HCT116 (cell line): Measurements from ENCODE around the gene FGD5.

Source experiments
- CEBPB ChIP-seq: IDR thresholded peaks from 2 replicates; pipeline ENCODE4 v1.6.1; 2012; ENCODE audit warnings: low read depth
- EZH2 ChIP-seq: fragments of 200-600 bp; sonication (generic); IDR thresholded peaks from 2 replicates; pipeline ENCODE4 v1.6.1; 2017; ENCODE audit warnings: antibody characterized with exemption, mixed run types
- EZH2phosphoT487 ChIP-seq: fragments of 200-600 bp; IDR thresholded peaks from 2 replicates; pipeline ENCODE4 v1.6.1; 2018; ENCODE audit warnings: antibody characterized with exemption, borderline replicate concordance
- POLR2A ChIP-seq: IDR thresholded peaks from 2 replicates; pipeline ENCODE4 v1.7.0; 2011; ENCODE audit warnings: borderline replicate concordance; ENCODE audit not compliant: insufficient read depth, insufficient read length; ENCODE audit errors: extremely low read depth
- POLR2AphosphoS5 ChIP-seq: IDR thresholded peaks from 2 replicates; pipeline ENCODE4 v1.6.1; 2011; ENCODE audit warnings: mild to moderate bottlenecking, low read depth, low read length, moderate library complexity
- RAD21 ChIP-seq: IDR thresholded peaks from 2 replicates; pipeline ENCODE4 v1.6.1; 2012; ENCODE audit warnings: low read depth, mild to moderate bottlenecking
- YY1 ChIP-seq: IDR thresholded peaks from 2 replicates; pipeline ENCODE4 v1.6.1; 2011; ENCODE audit warnings: low read length, low read depth, moderate library complexity, mild to moderate bottlenecking; ENCODE audit not compliant: insufficient replicate concordance; ENCODE audit errors: extremely low read depth
- TF ChIP-seq, protein P1 (sequence below), 3 experiments: fragments of 200-600 bp in 1 of 3; sonication (generic) in 1 of 3; IDR thresholded peaks in 2 of 3; conservative IDR thresholded peaks in 1 of 3; 2 replicates each; pipeline ENCODE4 v1.5.1; 2012 to 2017; ENCODE audit warnings: low read depth in 2 of 3, low read length in 2 of 3, antibody characterized with exemption in 1 of 3, borderline replicate concordance in 1 of 3, control low read depth in 1 of 3, mild to moderate bottlenecking in 1 of 3, mixed read lengths in 1 of 3, mixed run types in 1 of 3, moderate library complexity in 1 of 3; ENCODE audit not compliant: insufficient read depth in 1 of 3
- TF ChIP-seq, protein P2 (sequence below): IDR thresholded peaks from 2 replicates; pipeline ENCODE4 v1.6.1; 2012
- TF ChIP-seq, protein P3 (sequence below): IDR thresholded peaks from 2 replicates; pipeline ENCODE4 v1.6.1; 2012; ENCODE audit warnings: low read depth
- TF ChIP-seq, protein P4 (sequence below): IDR thresholded peaks from 2 replicates; pipeline ENCODE4 v1.6.1; 2012
- TF ChIP-seq, protein P5 (sequence below): IDR thresholded peaks from 2 replicates; pipeline ENCODE4 v1.6.1; 2011; ENCODE audit warnings: mild to moderate bottlenecking, low read length, moderate library complexity; ENCODE audit not compliant: insufficient replicate concordance; ENCODE audit errors: extremely low read depth

DNA sequence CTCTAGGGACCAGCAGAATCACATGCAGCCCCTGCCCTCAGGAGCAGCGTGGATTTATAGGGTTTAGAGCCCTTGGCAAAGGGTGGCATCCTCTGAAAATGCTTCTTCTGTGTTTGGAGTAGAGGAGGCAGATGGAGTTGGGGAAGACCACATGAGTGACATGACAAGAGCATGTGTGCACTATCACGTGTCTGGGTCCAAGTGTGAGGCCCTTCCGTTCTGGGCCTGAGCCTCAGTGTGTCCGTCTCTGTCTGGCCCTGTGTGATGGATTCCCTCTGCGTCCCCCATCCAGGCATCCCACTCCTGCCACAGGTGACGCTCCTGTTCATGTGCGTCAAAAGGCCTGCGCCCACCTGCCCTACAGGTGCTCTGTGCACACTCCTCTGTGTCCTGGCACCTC lies 30.1 kb downstream of the FGD5 start:
- no peak for TF ChIP-seq YY1
- TF ChIP-seq EZH2, result no peak
- TF ChIP-seq, protein P1, sequence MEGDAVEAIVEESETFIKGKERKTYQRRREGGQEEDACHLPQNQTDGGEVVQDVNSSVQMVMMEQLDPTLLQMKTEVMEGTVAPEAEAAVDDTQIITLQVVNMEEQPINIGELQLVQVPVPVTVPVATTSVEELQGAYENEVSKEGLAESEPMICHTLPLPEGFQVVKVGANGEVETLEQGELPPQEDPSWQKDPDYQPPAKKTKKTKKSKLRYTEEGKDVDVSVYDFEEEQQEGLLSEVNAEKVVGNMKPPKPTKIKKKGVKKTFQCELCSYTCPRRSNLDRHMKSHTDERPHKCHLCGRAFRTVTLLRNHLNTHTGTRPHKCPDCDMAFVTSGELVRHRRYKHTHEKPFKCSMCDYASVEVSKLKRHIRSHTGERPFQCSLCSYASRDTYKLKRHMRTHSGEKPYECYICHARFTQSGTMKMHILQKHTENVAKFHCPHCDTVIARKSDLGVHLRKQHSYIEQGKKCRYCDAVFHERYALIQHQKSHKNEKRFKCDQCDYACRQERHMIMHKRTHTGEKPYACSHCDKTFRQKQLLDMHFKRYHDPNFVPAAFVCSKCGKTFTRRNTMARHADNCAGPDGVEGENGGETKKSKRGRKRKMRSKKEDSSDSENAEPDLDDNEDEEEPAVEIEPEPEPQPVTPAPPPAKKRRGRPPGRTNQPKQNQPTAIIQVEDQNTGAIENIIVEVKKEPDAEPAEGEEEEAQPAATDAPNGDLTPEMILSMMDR (IDR thresholded peaks at IDR 0.05 in 2 of 3, conservative IDR thresholded peaks at IDR 0.05 in 1 of 3; ENCODE audit: borderline replicate concordance in 1 of 3, insufficient read depth in 1 of 3, low read depth in 2 of 3, low read length in 2 of 3), result no peak
- TF ChIP-seq EZH2phosphoT487, result no peak
- TF ChIP-seq, protein P2, sequence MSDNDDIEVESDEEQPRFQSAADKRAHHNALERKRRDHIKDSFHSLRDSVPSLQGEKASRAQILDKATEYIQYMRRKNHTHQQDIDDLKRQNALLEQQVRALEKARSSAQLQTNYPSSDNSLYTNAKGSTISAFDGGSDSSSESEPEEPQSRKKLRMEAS, result no peak
- TF ChIP-seq, protein P3, sequence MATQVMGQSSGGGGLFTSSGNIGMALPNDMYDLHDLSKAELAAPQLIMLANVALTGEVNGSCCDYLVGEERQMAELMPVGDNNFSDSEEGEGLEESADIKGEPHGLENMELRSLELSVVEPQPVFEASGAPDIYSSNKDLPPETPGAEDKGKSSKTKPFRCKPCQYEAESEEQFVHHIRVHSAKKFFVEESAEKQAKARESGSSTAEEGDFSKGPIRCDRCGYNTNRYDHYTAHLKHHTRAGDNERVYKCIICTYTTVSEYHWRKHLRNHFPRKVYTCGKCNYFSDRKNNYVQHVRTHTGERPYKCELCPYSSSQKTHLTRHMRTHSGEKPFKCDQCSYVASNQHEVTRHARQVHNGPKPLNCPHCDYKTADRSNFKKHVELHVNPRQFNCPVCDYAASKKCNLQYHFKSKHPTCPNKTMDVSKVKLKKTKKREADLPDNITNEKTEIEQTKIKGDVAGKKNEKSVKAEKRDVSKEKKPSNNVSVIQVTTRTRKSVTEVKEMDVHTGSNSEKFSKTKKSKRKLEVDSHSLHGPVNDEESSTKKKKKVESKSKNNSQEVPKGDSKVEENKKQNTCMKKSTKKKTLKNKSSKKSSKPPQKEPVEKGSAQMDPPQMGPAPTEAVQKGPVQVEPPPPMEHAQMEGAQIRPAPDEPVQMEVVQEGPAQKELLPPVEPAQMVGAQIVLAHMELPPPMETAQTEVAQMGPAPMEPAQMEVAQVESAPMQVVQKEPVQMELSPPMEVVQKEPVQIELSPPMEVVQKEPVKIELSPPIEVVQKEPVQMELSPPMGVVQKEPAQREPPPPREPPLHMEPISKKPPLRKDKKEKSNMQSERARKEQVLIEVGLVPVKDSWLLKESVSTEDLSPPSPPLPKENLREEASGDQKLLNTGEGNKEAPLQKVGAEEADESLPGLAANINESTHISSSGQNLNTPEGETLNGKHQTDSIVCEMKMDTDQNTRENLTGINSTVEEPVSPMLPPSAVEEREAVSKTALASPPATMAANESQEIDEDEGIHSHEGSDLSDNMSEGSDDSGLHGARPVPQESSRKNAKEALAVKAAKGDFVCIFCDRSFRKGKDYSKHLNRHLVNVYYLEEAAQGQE, result no peak
- TF ChIP-seq CEBPB, result no peak
- TF ChIP-seq, protein P4, sequence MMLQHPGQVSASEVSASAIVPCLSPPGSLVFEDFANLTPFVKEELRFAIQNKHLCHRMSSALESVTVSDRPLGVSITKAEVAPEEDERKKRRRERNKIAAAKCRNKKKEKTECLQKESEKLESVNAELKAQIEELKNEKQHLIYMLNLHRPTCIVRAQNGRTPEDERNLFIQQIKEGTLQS, result no peak
- TF ChIP-seq, protein P5, sequence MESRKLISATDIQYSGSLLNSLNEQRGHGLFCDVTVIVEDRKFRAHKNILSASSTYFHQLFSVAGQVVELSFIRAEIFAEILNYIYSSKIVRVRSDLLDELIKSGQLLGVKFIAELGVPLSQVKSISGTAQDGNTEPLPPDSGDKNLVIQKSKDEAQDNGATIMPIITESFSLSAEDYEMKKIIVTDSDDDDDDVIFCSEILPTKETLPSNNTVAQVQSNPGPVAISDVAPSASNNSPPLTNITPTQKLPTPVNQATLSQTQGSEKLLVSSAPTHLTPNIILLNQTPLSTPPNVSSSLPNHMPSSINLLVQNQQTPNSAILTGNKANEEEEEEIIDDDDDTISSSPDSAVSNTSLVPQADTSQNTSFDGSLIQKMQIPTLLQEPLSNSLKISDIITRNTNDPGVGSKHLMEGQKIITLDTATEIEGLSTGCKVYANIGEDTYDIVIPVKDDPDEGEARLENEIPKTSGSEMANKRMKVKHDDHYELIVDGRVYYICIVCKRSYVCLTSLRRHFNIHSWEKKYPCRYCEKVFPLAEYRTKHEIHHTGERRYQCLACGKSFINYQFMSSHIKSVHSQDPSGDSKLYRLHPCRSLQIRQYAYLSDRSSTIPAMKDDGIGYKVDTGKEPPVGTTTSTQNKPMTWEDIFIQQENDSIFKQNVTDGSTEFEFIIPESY, result no peak
- no peak for TF ChIP-seq POLR2A
- TF ChIP-seq POLR2AphosphoS5, result no peak
- TF ChIP-seq RAD21, result no peak
